T-helper 9 cell (primary cell): ENCODE data around the gene NT5E.

Experiments
- DNase-seq: peaks from one replicate; pipeline ENCODE4 v3.0.0-alpha.2; 2020

NT5E gene

GRCh38 chr6:85460921-85461797 lies 11.3 kb downstream of the NT5E start:
- no peak for DNase-seq

- DNase-seq = no peak
Observed at GRCh38 chr6:85461798-85462170, 11.9 kb downstream of the NT5E start.

GRCh38 chr6:85462673-85463072 lies 12.8 kb downstream of the NT5E start:
- no peak for DNase-seq

- DNase-seq = no peak
Observed at GRCh38 chr6:85463621-85464259, 13.9 kb downstream of the NT5E start.

- DNase-seq = no peak
Observed at GRCh38 chr6:85464260-85464644, 14.4 kb downstream of the NT5E start.

- no peak for DNase-seq
Observed at GRCh38 chr6:85464722-85465150, 14.9 kb downstream of the NT5E start.

GRCh38 chr6:85465762-85466161 lies 15.9 kb downstream of the NT5E start:
- DNase-seq = no peak

GRCh38 chr6:85468326-85468725 lies 18.4 kb downstream of the NT5E start:
- DNase-seq = no peak

GRCh38 chr6:85469276-85470022 lies 19.6 kb downstream of the NT5E start:
- no peak for DNase-seq

GRCh38 chr6:85470023-85470410 lies 20.1 kb downstream of the NT5E start:
- no peak for DNase-seq

- DNase-seq = no peak
Observed at GRCh38 chr6:85472744-85473143, 22.9 kb downstream of the NT5E start.

GRCh38 chr6:85473748-85474147 lies 23.9 kb downstream of the NT5E start:
- no peak for DNase-seq

- DNase-seq = no peak
Observed at GRCh38 chr6:85476532-85476931, 26.6 kb downstream of the NT5E start.

GRCh38 chr6:85479208-85479607 lies 29.3 kb downstream of the NT5E start:
- DNase-seq = no peak

GRCh38 chr6:85482206-85482904 lies 32.5 kb downstream of the NT5E start:
- no peak for DNase-seq

- peak; percentile 68 for DNase-seq
Observed at GRCh38 chr6:85482905-85483700, 33.2 kb downstream of the NT5E start.

GRCh38 chr6:85483846-85484245 lies 34.0 kb downstream of the NT5E start:
- no peak for DNase-seq

GRCh38 chr6:85484948-85485347 lies 35.1 kb downstream of the NT5E start:
- DNase-seq = no peak

GRCh38 chr6:85490516-85491248 lies 40.8 kb downstream of the NT5E start:
- DNase-seq = no peak

GRCh38 chr6:85493389-85493788 lies 43.5 kb downstream of the NT5E start:
- DNase-seq = no peak
